Thoracic aorta (tissue), 2 donors: Measurements from ENCODE around the gene ATIC. TPM values are rescaled to one million over a fixed set of nuclear protein-coding genes. Genes with fewer than 3 reads are reported as not detected.

ENCODE experiments used
- ATAC-seq: fragments of 150-250 bp; one replicate; pipeline ENCODE4 v1.8.0; 2017; ENCODE audit warnings: low read depth; ENCODE audit not compliant: insufficient number of reproducible peaks, low FRiP score
- DNase-seq: peaks from one replicate; pipeline ENCODE4 v3.0.0-alpha.2; 2020; ENCODE audit warnings: low spot score
- H3K27ac ChIP-seq, 2 donors: fragments of 200-600 bp; sonication (generic); 1 replicate in 1 of 2; 2 replicates in 1 of 2; pipeline ENCODE4 v1.5.1; 2016; ENCODE audit warnings: mild to moderate bottlenecking in 2 of 2, moderate library complexity in 2 of 2
- H3K27me3 ChIP-seq: fragments of 200-600 bp; sonication (generic); replicated peaks from 2 replicates; pipeline ENCODE4 v1.6.0; 2016; ENCODE audit warnings: mild to moderate bottlenecking; ENCODE audit not compliant: insufficient read depth
- H3K36me3 ChIP-seq: fragments of 200-600 bp; sonication (generic); one replicate; pipeline ENCODE4 v1.5.1; 2016
- H3K4me1 ChIP-seq, 2 donors: fragments of 200-600 bp; sonication (generic); 1 replicate in 1 of 2; 2 replicates in 1 of 2; pipeline versions ENCODE4 v1.5.1 to v1.6.0; 2016; ENCODE audit warnings: low read depth in 2 of 2, mild to moderate bottlenecking in 1 of 2; ENCODE audit not compliant: control insufficient read depth in 1 of 2
- H3K4me3 ChIP-seq: fragments of 200-600 bp; sonication (generic); 2 replicates; pipeline ENCODE4 v1.5.1; 2016; ENCODE audit warnings: mild to moderate bottlenecking
- H3K9me3 ChIP-seq: fragments of 200-600 bp; sonication (generic); 2 replicates; pipeline ENCODE4 v1.5.1; 2016
- CTCF ChIP-seq: fragments of 200-600 bp; sonication (generic); IDR thresholded peaks from one replicate; pipeline ENCODE4 v1.5.1; 2019; ENCODE audit warnings: antibody characterized with exemption
- total RNA-seq, 2 donors: library from RNA; depleted of rRNA; stranded (reverse); fragments of >200 nt; gene quantifications; one replicate each; pipeline versions ENCODE4 v1.1.0 to v1.2.3, GENCODE V29; 2016

Gene ATIC
- total RNA-seq, 2 donors from 2014 or later = 26.3 to 30.2 TPM

DNA sequence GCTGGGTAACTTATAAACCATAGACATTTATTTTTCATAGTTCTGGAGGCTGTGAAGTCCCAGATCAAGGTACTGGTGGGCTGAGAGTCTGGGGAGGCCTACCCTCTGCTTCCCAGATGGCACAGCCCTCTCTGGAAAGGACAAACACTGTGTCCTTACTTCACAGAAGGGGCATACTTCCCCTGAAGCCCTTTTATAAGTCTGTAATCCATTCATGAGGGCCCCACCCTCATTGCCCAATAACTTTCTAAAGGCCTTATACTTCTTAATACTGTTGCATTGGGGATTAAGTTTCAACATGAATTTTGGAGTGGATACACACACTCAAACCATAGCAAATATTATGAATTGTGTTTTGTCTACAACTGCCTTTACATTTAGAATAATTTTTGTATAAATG is 36.0 kb downstream of the ATIC start:
- Histone ChIP-seq H3K27me3 (no peaks in the 10 kb centered on the region), H3K4me1 (no peaks in the 10 kb centered on the region), H3K27ac (no peak overlapping the region), H3K9me3 (no peaks in the 10 kb centered on the region), H3K36me3 (peaks cover 31% of the 10 kb centered on the region), H3K4me3 (no peak overlapping the region)
- DNase-seq (no peak), ATAC-seq (no peak)
- no peak for TF ChIP-seq CTCF

GRCh38 chr2:215352602-215353001 is 40.7 kb downstream of the ATIC start:
- ATAC-seq (no peak), DNase-seq (no peak)
- no peak for TF ChIP-seq CTCF
- no peak overlapping the region for H3K27ac ChIP-seq
- peaks cover 0 to 12% of the 10 kb centered on the region in 2 donors for H3K4me1 ChIP-seq
- no peaks in the 10 kb centered on the region for H3K9me3 ChIP-seq
- no peaks in the 10 kb centered on the region for H3K27me3 ChIP-seq
- H3K4me3 ChIP-seq = no peak overlapping the region
- peaks cover 5% of the 10 kb centered on the region for H3K36me3 ChIP-seq

- TF ChIP-seq CTCF = no peak
- peaks cover 0 to 12% of the 10 kb centered on the region in 2 donors for H3K4me1 ChIP-seq
- H3K9me3 ChIP-seq = no peaks in the 10 kb centered on the region
- DNase-seq = no peak
- peaks cover 8% of the 10 kb centered on the region for H3K36me3 ChIP-seq
- H3K4me3 ChIP-seq = no peak overlapping the region
- ATAC-seq = no peak
- H3K27me3 ChIP-seq = no peaks in the 10 kb centered on the region
- peak overlapping the region in 1 of 2 donors; percentile 37 for H3K27ac ChIP-seq
Observed at GRCh38 chr2:215354771-215355695, 43.2 kb downstream of the ATIC start.

DNA sequence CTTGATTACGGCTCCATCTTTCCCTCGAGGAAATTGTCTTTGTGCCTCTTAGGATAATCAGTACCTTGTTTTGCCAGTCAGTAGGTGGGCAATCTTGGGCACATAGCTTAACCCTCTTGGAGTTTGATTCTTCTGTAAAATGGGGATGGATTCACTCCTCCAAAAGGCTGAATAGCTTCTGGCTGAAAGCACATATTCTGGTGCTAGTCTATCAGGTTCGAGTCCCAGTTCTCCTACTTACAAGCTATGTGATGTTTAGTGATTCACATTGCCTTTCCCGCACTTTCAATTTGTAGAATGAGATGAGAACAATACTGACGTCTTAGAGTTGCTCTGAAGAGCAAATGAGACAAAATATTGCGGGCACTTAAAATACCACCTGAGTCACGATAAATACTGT is 43.9 kb downstream of the ATIC start:
- no peak for ATAC-seq
- no peak for DNase-seq
- no peak for TF ChIP-seq CTCF

DNA sequence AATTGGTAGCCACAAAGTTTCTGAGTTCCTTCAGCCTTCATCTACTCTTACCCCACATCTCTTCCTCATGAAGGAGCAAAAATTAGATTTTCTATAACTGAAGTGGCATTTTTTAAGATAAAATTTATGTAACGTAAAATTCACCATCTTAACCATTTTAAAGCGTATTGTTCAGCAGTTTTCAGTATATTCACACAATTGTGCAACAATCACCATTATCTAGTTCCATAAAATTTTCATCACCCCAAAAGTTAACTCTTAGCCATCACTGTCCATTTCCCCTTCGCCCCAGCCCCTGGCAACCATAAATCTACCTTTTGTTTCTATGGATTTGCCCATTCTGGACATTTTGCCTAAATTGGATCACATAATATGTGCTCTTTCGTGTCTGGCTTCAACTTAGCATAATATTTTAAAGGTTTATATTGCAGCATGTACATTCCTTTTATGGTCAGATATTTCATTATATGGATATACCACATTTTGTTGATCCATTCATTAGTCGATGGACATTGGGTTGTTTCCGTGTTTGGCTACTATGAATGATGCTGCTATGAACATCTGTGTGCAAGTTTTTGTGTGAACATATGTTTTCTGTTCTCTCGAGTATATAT is 44.6 kb downstream of the ATIC start:
- no peak for ATAC-seq
- DNase-seq = no peak
- no peak for TF ChIP-seq CTCF
- Histone ChIP-seq H3K4me3 (no peak overlapping the region), H3K27ac (no peak overlapping the region), H3K9me3 (no peaks in the 10 kb centered on the region), H3K4me1 (peaks cover 0 to 12% of the 10 kb centered on the region in 2 donors), H3K36me3 (peaks cover 19% of the 10 kb centered on the region), H3K27me3 (no peaks in the 10 kb centered on the region)

More for the DNA sequence above, 43.9 kb downstream of the ATIC start:
- Histone ChIP-seq H3K27me3 (no peaks in the 10 kb centered on the region), H3K4me1 (peaks cover 0 to 12% of the 10 kb centered on the region in 2 donors), H3K27ac (no peak overlapping the region), H3K36me3 (peaks cover 14% of the 10 kb centered on the region), H3K4me3 (no peak overlapping the region), H3K9me3 (no peaks in the 10 kb centered on the region)
